HG03064 (cell line): ENCODE data around the gene MAPRE2.
A peak's percentile ranks its signal among the peaks of the same experiment; 100 is the strongest.
"Not testable (repeated sequence)": the region's sequence is repeated elsewhere in the genome, so short reads cannot be mapped to it uniquely, and the experiment has no call there.

Experiments
- ATAC-seq: cut with Tn5 transposase; IDR thresholded peaks from one replicate; pipeline ENCODE4 v1.9.1; 2021; ENCODE audit warnings: low read depth; ENCODE audit not compliant: unreplicated experiment

Gene MAPRE2

DNA sequence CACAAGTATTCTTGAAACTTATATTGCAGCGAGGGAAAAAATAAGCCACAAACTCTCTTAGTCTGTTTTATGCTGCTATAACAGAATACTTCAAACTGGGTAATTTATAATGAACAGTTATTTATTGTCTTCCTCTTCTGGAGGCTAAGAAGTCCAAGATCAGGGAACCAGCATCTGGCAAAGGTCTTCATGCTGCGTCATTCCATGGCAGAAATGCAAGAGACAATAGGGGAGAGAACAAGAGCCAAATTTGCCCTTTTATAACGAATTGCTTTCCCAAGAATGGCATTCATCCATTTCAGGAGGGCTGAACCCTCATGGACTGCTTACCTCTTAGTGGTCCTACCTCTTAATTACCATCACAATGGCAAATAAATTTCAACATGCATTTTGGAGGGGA lies 46.5 kb downstream of the MAPRE2 start:
- no peak for ATAC-seq

DNA sequence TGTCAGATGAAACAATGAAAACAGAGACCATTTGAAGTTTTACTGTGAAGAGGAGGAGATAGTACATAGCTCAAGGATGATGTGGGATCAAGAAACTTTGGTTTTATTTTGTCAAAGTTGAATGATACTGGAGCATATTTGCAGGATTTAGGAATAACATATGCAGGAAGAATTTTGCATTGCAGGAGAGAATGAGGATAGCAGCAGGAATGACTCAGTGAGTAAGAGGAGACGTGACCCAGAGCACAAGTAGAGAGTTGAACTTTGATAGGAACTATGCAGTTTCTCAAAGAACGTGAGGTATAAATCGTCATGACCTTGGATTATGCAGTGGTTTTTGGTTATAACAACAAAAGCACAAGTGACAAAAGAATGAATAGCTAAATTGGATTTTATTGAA lies 47.7 kb downstream of the MAPRE2 start:
- no peak for ATAC-seq

DNA sequence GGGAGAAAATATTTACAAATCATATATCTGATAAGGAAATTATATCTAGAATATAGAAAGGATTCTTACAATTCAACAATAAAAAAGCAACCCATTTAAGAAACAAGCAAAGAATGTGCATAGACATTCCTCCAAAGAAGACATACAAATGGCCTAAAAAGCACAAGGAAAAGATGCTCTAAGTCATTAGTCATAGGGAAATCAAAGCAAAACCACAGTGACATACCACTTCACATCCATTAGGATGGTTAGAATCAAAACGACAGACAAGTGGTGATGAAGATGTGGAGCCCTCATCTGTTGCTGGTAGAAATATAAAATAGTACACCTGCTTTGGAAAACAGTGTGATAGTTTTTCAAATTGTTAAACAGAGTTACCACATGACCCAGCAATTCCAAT lies 48.2 kb downstream of the MAPRE2 start:
- ATAC-seq, result no peak

DNA sequence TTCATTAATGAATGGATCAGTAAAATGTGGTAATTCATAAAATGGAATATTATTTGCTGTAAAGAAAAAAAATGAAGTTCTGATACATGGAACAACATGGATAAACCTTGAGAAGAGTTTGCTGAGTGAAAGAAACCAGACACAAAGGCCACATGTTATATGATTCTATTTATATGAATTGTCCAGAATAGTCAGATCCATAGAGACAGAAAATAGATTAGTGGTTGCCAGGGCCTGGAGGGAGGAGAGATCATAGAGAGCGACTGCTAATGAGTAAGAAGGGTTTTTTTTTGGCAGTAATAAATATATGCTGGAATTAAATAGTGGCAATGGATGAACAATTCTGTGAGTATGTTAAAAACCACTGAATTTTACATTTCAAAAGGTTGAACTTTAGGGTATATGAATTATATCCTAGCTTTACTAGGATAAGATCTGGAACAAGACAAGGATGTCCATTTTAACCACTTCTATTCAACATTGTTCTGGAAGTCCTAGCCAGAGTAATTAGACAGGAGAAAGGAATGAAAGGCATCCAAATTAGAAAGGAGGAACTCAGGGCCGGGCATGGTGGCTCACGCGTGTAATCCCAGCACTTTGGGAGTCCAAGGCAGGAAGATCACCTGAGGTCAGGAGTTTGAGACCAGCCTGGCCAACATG lies 48.8 kb downstream of the MAPRE2 start:
- no peak for ATAC-seq

DNA sequence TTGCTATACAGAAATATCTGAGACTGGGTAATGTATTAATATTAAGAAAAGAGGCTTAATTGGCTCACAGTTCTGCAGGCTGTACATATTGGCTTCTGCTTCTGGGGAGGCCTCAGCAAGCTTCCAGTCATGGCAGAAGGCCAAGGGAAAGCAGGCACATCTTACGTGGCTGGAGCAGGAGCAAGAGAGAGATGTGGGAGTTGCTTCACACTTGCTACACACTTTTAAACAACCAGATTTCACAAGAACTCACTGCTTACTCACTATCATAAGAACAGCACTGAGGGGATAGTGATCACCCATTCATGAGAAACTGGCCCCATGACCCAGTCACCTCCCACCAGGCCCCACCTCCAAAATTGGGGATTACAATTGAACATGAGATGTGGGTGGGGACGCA lies 50.6 kb downstream of the MAPRE2 start:
- ATAC-seq, result no peak

DNA sequence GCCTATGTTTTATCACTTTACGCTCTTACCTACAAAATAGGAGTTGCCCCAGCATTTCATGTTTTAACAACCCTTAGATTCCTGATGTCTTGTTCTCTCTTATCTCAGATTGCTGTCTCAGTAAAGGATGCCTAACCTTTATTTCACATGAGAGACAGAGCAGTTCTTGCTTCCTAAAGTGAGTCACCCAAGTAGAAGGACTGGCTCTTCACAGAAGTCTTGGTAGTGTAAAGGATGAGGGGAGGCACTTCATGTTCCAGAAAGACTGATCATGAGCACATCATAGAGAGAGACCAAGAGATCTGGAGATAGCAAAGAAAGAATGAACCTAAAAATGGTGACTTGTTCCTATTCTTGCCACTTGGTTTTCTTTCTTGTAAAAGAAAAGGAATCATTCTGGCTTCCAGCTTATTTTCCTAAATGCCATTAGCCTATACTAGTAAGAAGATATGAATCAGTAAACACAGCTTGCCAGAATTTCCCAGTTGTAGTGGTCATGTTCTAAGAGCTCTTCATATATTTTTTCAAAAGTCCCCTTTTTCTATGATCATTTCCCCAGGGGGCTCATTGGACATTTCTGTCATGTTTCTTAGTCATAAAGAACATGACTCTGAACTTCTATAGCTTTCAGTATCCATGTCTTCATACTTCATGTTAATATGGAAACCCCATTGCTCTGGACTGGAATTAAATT lies 54.9 kb downstream of the MAPRE2 start:
- ATAC-seq, result peak; percentile 89

DNA sequence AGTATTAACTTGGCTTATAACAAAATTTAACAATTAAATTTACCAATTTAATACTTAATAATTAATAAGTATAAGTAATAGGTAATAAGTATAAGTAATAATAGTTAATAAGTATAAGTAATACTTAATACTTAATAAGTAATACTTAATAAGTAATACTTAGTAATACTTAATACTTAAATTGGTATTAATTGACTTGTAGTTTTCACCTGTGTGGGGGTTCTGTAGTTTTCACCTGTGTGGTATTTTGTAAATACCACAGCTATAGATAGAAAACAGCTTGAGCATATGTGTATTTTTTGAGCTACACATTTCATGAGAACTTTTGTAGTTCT lies 55.4 kb downstream of the MAPRE2 start:
- no peak for ATAC-seq

DNA sequence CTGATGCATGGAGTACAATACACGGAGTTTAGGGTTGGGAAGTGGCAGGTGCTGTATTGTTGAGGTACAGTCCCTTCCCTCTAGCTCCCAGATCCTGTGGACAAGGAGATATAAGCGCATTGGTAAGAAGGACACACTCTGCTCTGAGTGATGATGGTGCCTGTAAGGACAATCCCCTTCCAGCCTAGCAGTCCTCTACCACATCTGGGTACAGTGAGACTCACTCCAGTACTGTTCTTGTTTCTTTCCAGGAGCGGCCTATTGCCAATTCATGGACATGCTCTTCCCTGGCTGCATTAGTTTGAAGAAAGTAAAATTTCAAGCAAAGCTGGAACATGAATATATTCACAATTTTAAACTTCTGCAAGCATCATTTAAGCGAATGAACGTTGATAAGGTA lies 56.0 kb downstream of the MAPRE2 start:
- no peak for ATAC-seq

DNA sequence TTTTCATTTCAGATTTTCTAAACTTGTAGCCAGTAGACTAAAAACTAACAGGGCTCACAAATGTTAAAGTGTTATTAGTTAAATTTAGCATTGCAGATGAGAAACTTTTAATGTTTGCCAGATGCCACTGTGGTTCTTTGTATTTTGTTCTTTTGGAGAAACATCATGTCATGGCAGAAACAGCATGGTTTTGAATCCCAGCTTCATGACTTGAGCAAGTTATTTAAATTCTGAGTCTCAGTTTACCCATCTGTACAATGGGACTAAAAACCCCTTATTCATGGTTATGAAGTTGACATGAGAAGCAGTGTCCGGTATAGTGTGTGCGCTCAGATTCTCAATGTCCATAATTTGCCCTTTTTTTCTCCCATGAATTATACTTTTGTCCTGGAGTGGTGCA lies 56.5 kb downstream of the MAPRE2 start:
- no peak for ATAC-seq

DNA sequence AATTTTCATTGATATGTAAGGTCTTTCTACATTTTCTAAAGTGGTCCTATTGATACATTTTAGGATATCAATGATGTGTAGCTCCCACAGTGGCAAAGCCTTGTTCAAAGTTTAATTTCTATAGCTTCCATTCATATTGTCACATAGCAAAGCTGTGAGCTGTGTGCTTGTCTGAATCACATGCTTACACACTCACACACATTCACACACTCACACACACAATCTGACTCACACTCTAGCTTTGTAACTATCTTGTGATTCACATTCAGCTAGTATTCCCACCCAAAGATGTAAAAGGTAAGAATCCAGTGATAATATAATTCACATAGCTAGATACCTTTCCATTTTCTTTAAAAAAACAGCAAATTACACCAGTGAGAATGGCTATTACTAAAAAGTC lies 58.7 kb downstream of the MAPRE2 start:
- ATAC-seq, result no peak

DNA sequence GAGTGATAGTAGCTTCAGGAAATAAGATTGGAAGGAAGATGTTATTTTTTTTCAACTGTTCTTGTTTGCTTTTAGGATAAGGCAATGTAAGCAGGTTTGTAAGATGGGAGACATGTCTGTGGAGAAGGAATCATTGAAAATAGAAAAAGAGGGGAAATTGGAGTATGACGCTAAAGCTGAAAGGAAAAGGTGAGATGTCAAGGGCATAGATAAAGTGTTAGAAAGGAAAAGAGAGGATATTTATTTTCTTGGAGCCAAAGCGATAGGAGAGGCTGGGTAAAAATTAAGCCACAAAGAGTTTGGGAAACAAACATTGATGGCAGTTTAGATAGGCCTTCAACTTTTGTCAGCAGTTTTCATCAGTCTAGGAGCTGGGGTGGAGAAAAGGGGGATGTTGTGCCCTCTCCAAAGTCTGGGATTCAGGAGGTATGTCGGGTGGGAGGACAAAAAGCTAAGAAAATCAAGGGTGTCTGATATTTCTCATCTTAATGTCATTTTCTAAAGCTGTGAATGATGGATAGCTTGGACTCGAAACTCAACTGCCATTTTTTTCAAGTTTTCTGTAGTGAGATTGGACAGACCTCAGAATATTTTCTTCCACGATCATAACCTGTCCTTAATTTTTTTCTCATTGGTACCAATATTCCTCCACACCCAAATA lies 63.3 kb downstream of the MAPRE2 start:
- ATAC-seq, result no peak

DNA sequence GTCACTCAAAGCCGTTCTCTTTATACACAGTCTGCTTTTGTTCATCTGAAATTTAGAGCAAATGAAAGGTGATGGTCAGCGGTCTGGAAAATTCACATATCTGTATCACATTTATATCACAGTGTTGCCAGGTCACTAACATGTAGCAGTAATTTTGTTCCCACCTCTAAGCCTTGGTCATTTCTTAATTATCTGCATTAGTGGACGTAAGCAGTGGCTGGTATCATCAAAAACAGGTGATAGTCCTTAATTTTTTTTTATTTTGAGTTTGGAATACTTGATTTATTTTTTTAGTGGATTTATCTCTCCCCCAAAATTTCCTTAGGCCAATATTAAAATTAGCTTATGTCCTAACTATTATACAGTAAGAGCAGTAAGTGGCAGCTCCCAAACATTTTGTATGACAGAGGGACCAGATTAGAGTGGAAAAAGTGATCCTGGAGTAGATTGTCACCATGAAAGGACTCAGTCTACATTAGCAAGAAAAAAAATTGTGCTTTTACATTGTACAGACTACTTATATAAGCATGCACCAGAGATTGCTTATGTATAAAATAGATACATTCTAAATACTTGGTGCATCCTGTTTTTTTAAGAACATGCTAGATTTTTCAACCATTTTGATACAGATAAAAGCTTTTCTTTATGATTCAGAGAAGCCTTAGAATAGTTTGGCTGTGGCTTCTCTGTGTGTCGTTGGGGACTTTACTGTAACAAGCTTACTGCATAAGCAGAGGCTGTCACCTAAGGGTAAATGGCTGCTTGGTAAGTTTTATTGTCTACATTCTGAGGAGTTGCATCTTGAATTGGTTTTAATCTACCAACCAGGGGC lies 65.0 kb downstream of the MAPRE2 start:
- no peak for ATAC-seq

DNA sequence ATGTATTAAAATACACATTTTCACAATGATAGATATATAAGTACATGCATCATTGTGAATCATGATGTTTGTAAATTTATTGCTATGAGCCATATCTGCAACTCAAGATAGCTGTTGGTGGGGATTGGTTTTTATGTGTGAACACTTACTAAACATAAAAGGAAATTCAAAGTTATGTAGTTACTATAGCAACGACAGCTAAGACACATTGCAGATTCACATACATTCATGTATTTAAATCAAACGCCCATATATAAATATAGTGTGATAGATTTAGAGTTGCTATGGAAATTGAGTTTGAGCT lies 65.6 kb downstream of the MAPRE2 start:
- ATAC-seq, result no peak

DNA sequence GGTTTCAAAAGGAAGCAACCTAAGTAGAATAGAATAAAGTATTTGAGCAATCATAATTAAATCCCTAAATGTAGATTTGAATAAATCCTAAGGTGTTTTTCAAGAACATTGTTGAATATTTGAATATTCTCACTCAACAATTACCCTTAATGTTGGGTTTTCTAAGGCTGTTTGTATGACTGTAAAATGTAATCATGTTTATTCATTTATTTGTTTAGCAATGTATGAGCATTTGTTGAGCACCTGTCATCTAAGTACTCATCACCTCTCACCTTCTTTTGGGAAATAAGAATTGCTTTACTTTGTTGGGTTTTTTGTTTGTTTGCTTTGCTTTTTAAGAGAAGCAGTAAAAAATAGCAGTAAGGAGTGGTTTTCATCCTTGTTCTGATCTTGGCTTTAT lies 66.0 kb downstream of the MAPRE2 start:
- no peak for ATAC-seq

DNA sequence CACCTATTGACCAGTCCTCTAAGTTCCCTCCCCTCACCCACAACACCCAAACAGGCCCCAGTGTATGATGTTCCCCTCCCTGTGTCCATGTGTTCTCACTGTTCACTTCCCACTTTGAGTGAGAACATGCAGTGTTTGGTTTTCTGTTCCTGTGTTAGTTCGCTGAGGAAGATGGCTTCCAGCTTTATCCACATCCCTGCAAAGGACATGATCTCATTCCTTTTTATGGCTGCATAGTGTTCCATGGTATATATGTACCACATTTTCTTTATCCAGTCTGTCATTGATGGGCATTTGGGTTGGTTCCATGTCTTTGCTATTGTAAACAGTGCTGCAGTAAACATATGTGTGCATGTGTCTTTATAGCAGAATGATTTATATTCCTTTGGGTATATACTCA lies 66.9 kb downstream of the MAPRE2 start:
- ATAC-seq, result not testable (repeated sequence)

DNA sequence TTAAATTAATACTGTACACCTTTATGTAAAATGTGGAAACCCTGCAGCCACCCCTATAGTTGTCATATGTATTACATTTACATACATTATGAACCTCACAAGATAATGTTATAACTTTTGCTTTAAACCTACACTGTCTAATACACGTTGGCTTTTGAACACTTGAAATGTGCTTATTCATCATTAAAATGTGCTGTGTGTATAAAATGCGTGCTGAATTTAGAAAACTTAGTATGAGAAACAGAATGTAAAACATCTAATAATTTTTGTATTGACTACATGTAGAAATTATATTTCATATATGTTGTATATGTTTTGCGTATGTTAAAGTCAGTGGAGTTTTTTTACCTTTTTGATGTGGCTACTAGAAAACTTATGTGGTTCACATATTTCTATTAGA lies 68.8 kb downstream of the MAPRE2 start:
- no peak for ATAC-seq

DNA sequence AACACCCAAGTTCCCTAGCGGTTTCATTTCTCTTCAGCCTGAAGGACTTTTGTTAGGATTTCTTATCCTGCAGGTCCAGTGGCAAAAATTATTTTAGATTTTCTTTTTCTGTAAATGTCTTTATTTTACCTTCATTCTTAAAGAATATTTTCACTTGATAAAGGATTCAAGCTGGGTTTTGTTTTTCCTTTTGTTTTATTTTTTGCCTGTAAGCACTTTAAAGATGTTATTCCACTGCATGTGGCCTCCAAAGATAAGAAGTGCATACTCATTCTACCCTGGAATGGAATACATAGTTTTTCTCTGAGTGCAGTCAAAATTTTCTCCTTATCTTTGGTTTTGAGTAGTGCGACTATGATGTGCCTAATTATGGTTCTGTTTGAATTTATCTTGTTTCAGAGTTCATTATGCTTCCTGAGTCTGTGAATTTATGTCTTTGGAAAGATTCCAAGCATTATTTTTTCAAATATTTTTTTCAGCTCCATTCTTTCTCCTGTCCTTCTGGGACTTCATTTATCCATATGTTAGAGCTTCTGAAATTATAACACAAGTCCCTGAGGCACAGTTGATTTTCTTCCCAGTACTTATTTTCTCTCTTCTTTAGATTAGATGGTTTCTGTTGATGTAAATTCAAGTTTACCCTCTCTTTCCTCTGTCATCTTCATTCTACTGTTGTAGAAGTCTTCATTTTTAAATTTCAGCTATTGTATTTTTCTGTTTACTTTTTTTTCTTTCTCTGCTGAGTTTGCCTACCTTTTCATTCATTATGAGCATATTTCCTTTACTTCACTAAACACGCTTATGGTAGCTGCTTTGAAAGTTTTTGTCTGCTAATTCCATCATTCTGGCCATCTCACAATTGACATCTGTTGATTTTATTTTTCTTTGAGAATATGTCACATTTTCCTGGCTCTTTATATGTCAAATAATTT lies 69.6 kb downstream of the MAPRE2 start:
- no peak for ATAC-seq

DNA sequence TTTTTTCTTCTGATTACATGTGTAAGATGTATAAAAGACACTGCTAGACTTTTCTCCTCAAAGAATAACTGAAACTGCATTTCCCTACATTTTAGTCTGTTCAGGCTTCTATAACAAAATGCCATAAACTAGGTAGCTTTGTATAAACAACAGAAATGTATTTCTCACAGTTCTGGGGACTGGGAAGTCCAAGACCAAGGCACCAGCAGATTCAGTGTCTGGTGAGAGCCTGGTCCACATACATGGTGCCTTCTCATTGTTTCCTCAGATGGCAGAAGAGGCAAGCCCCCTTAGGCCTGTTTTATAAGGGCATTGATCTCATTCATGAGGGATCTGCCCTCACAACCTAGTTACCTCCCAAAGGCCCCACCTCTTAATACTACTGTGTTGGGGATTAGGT lies 71.5 kb downstream of the MAPRE2 start:
- ATAC-seq, result no peak

DNA sequence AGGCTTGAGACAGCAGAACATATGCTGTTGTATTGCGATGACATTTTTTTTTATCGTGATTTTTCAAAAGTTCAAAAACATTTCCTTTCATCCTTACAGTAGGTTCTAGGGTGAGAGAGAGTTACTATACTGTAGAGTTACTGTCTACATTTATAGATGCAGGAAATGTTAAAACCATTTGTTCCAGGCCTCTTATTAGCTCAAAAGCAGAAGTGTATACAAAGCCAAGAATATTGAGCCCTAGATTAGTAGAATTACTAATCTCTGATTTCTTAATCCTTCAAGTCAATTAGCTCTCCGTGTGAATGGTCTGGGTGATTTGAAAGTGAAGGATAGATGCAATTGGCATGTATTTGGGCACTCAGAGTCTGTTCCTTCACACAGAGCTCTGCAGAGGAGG lies 73.1 kb downstream of the MAPRE2 start:
- ATAC-seq, result no peak

DNA sequence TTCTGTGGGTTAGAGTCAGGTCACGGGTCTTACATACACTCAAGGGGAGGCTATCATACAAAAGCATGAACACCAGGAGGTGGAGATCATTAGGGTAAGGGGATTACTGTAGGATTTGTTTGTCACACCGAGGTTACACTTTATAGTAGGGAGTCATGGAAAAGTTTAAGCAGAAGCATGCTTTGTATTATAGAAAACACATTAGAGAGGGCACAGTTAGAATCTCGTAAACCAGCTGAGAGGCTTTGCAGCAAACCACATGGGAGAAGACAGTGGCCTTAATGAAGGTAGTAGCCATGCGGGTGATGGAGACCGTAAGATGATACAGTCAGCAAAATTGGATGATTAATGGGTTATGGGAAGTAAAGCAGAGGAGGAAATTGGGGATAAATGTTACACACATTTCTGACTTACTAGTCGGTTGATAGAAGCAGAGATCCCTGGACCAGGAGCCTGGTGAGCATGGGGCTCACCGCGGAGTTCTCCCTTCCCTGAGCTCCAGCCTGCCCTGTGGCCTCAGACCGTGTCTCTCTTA lies 75.6 kb downstream of the MAPRE2 start:
- no peak for ATAC-seq
